CD8-positive, alpha-beta memory T cell (primary cell): Measurements from ENCODE around the gene HNMT. TPM values are rescaled to one million over a fixed set of nuclear protein-coding genes. Genes with fewer than 3 reads are reported as not detected.

Experiments used
- CTCF ChIA-PET: fragments of 350-600 bp; sonication (Branson Sonifier 250); formaldehyde crosslinking; loops from one replicate; lab custom pipeline; 2021; ENCODE audit warnings: antibody characterized with exemption; lab: Charles Lee
- POLR2A ChIA-PET: fragments of 350-600 bp; sonication (Branson Sonifier 250); formaldehyde crosslinking; loops from one replicate; lab custom pipeline; 2021; ENCODE audit warnings: antibody characterized with exemption; lab: Charles Lee
- DNase-seq, 5 donors: peaks; one replicate each; pipeline versions ENCODE4 v3.0.0 to v3.0.0-alpha.2; 2020 to 2022; ENCODE audit warnings: mixed read lengths in 1 of 5
- H3K27ac ChIP-seq: one replicate; pipeline ENCODE4 v1.7.0; 2013; ENCODE audit warnings: low read depth, mild to moderate bottlenecking, low read length, moderate library complexity
- H3K27me3 ChIP-seq: 2 replicates; pipeline ENCODE4 v1.7.0; 2013; ENCODE audit warnings: low read length, mild to moderate bottlenecking; ENCODE audit not compliant: insufficient read depth, poor library complexity, severe bottlenecking
- H3K36me3 ChIP-seq: 2 replicates; pipeline ENCODE4 v1.7.0; 2013; ENCODE audit warnings: mild to moderate bottlenecking, low read length, moderate library complexity; ENCODE audit not compliant: insufficient read depth
- H3K4me1 ChIP-seq: 2 replicates; pipeline ENCODE4 v1.7.0; 2013; ENCODE audit warnings: mild to moderate bottlenecking, low read length, moderate library complexity; ENCODE audit not compliant: insufficient read depth
- H3K4me3 ChIP-seq: 2 replicates; pipeline ENCODE4 v1.7.0; 2013; ENCODE audit warnings: mild to moderate bottlenecking, low read length
- H3K9me3 ChIP-seq: 2 replicates; pipeline ENCODE4 v1.7.0; 2013; ENCODE audit warnings: mild to moderate bottlenecking, low read length
- H3K27ac Mint-ChIP-seq, 8 donors: one replicate each; pipeline ENCODE4 v1.8.0; 2020 to 2021; ENCODE audit warnings: mixed read lengths in 8 of 8, mild to moderate bottlenecking in 6 of 8, inconsistent platforms in 3 of 8, moderate library complexity in 3 of 8
- H3K27me3 Mint-ChIP-seq, 2 donors: one replicate each; pipeline ENCODE4 v1.8.0; 2020 to 2021; ENCODE audit warnings: mixed read lengths in 2 of 2, mild to moderate bottlenecking in 1 of 2, moderate library complexity in 1 of 2
- H3K36me3 Mint-ChIP-seq, 3 donors: one replicate each; pipeline ENCODE4 v1.8.0; 2020 to 2021; ENCODE audit warnings: mixed read lengths in 3 of 3, inconsistent platforms in 1 of 3, mild to moderate bottlenecking in 1 of 3
- H3K4me1 Mint-ChIP-seq, 3 donors: one replicate each; pipeline ENCODE4 v1.8.0; 2020 to 2021; ENCODE audit warnings: mixed read lengths in 3 of 3, inconsistent platforms in 1 of 3, mild to moderate bottlenecking in 1 of 3
- H3K4me3 Mint-ChIP-seq, 7 donors: one replicate each; pipeline ENCODE4 v1.8.0; 2020 to 2021; ENCODE audit warnings: mixed read lengths in 7 of 7, mild to moderate bottlenecking in 6 of 7, moderate library complexity in 4 of 7, inconsistent platforms in 2 of 7
- H3K9me3 Mint-ChIP-seq, 5 donors: one replicate each; pipeline ENCODE4 v1.8.0; 2020 to 2022; ENCODE audit warnings: mixed read lengths in 5 of 5, mild to moderate bottlenecking in 3 of 5, moderate library complexity in 2 of 5, inconsistent platforms in 1 of 5
- polyA plus RNA-seq: library from polyadenylated mRNA; unstranded; fragments of 300-500 nt; fragmentation: Illumina TruSeq; gene quantifications from one replicate; pipeline ENCODE4 v1.2.3, GENCODE V29; 2021
- total RNA-seq, 2 experiments: library from RNA; stranded (reverse); gene quantifications; one replicate each; pipeline ENCODE4 v1.2.3, GENCODE V29; 2021

The HNMT gene
- total and polyA plus RNA-seq, 3 experiments from 2014 or later = 0.61 to 0.78 TPM; not detected in 1

DNA sequence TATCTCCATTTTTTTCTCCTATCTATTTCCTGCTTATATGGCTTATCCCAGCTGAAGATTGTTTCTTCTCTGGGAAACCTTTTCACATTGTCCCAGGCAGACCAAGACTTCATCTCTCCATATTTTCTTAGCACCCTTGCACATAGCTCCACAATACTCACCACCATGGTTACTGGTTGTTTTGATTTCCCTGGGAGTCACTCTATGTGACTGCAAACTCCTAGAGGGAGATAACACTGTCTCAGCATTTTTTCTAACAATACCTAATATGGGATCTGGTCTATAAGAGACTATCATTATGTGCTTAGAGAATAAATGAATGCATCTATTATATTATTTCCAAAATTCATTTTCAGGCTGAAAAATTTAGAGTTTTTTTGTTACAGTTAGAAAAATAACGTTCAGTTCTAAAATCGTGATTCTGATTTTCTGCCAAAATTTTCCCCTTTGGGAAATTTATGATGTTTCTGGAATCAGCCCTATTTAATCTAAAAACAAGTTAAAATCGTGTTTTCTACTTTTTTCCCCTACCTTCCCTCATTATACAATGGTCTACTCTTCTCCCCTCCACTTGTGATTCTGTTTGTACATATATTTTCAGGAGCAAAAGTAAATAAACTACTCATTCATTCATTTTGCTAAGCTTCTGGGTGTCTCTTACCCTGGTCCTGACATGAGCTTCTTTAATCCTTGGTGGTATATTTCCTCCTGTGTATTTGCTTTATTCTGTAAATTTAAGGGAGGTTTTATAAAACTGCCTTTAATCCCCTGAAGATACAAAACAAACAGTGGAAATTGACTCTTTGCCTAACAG, 95.4 kb downstream of the HNMT start:
- DNase-seq = no peak
- Mint-ChIP-seq H3K9me3 (no peaks in the 10 kb centered on the region), H3K27me3 (no peaks in the 10 kb centered on the region), H3K4me1 (no peaks in the 10 kb centered on the region), H3K4me3 (no peak overlapping the region), H3K27ac (no peak overlapping the region), H3K36me3 (no peaks in the 10 kb centered on the region)
- Histone ChIP-seq H3K4me1 (no peaks in the 10 kb centered on the region), H3K4me3 (no peak overlapping the region), H3K36me3 (no peaks in the 10 kb centered on the region), H3K27ac (no peak overlapping the region), H3K27me3 (no peaks in the 10 kb centered on the region), H3K9me3 (no peaks in the 10 kb centered on the region)
- ChIA-PET CTCF (interaction anchor here (1.1 kb wide), 1 partner anchor 8 kb away, joined by 3 read pairs; no protein-coding TSS in a partner anchor), POLR2A (no interaction called here)

DNA sequence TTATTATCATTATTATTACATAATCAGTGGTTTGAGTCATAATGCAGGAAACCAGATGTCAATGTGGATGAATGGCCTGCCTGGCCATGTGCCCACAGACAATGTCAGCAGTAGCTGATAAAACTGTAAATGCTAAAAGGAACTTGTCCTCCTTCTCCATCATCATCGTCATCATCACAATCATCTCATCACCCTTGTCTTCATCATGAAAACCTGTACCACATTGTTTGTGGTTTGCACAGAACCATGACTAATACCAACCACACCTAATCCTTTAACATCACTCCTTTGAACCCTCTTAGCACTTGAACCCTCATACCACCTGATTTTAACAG, 96.0 kb downstream of the HNMT start:
- Mint-ChIP-seq H3K4me3 (no peak overlapping the region), H3K27me3 (no peaks in the 10 kb centered on the region), H3K4me1 (no peaks in the 10 kb centered on the region), H3K36me3 (no peaks in the 10 kb centered on the region), H3K27ac (no peak overlapping the region), H3K9me3 (no peaks in the 10 kb centered on the region)
- CTCF ChIA-PET = interaction anchor here (1.1 kb wide), 1 partner anchor 9 kb away, joined by 3 read pairs; no protein-coding TSS in a partner anchor
- H3K27ac ChIP-seq = no peak overlapping the region
- no peaks in the 10 kb centered on the region for H3K4me1 ChIP-seq
- no peak for DNase-seq
- no peaks in the 10 kb centered on the region for H3K27me3 ChIP-seq
- no peaks in the 10 kb centered on the region for H3K36me3 ChIP-seq
- H3K9me3 ChIP-seq = no peaks in the 10 kb centered on the region
- POLR2A ChIA-PET = no interaction called here
- H3K4me3 ChIP-seq = no peak overlapping the region

DNA sequence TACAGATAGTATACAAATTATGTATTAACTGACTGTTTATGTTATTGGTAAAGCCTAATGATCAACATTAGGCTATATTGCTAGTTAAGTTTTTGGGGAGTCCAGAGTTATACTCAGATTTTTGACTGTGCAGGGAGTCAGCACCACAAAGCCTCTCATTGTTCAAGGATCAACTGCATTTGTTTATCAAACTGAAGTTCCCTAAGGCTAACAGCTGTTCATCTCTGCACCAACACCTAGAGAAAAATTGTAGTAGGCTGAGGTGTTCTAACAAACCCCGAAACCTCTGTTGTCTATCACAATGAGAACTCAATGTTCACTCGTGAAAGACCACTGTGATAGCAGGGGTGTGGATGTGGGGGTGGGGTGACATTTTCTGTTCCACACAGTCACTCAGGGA, 97.7 kb downstream of the HNMT start:
- ChIA-PET CTCF (no interaction called here), POLR2A (no interaction called here)
- Histone ChIP-seq H3K4me1 (no peaks in the 10 kb centered on the region), H3K4me3 (no peak overlapping the region), H3K9me3 (no peaks in the 10 kb centered on the region), H3K36me3 (no peaks in the 10 kb centered on the region), H3K27me3 (no peaks in the 10 kb centered on the region), H3K27ac (no peak overlapping the region)
- no peak overlapping the region for H3K27ac Mint-ChIP-seq
- no peaks in the 10 kb centered on the region for H3K36me3 Mint-ChIP-seq
- H3K4me1 Mint-ChIP-seq = no peaks in the 10 kb centered on the region
- no peaks in the 10 kb centered on the region for H3K9me3 Mint-ChIP-seq
- no peak for DNase-seq
- H3K4me3 Mint-ChIP-seq = no peak overlapping the region
- H3K27me3 Mint-ChIP-seq = no peaks in the 10 kb centered on the region

DNA sequence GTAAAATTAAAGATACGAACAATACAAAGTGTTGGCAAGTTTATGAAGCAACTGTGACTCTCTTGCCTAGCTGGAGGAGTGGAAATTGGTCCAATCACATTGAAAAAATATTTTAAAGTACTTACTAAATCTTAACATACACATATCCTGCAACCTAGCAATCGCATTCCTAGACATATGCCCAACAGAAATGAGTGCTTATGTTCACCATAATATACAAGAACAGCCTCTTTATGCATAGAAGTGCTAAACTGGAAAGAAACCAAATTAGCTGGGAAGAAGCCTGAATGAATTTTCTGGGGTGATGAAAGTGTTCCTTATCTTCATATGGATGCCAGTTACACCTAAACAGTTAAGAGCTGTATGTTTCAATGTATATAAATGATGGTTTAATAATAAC, 98.9 kb downstream of the HNMT start:
- H3K27me3 ChIP-seq = no peaks in the 10 kb centered on the region
- Mint-ChIP-seq H3K4me3 (no peak overlapping the region), H3K4me1 (no peaks in the 10 kb centered on the region), H3K27me3 (no peaks in the 10 kb centered on the region), H3K27ac (no peak overlapping the region), H3K9me3 (peaks cover 0 to under 1% (median 0%) of the 10 kb centered on the region in 5 donors), H3K36me3 (no peaks in the 10 kb centered on the region)
- no peak overlapping the region for H3K27ac ChIP-seq
- CTCF ChIA-PET = no interaction called here
- no peaks in the 10 kb centered on the region for H3K4me1 ChIP-seq
- no peaks in the 10 kb centered on the region for H3K36me3 ChIP-seq
- no peak for DNase-seq
- POLR2A ChIA-PET = no interaction called here
- no peak overlapping the region for H3K4me3 ChIP-seq
- no peaks in the 10 kb centered on the region for H3K9me3 ChIP-seq
